Stimulated activated CD4-positive, alpha-beta T cell treated with anti-CD3 and anti-CD28 coated beads, TNF-alpha, amount 100 ng/mL, for 48 hours (primary cell): ENCODE measurements around the gene SPI1.

Experiments used
- DNase-seq, 3 donors: peaks; one replicate each; pipeline ENCODE4 v3.0.0-alpha.2; 2020; ENCODE audit warnings: low read depth in 3 of 3

SPI1 gene

DNA sequence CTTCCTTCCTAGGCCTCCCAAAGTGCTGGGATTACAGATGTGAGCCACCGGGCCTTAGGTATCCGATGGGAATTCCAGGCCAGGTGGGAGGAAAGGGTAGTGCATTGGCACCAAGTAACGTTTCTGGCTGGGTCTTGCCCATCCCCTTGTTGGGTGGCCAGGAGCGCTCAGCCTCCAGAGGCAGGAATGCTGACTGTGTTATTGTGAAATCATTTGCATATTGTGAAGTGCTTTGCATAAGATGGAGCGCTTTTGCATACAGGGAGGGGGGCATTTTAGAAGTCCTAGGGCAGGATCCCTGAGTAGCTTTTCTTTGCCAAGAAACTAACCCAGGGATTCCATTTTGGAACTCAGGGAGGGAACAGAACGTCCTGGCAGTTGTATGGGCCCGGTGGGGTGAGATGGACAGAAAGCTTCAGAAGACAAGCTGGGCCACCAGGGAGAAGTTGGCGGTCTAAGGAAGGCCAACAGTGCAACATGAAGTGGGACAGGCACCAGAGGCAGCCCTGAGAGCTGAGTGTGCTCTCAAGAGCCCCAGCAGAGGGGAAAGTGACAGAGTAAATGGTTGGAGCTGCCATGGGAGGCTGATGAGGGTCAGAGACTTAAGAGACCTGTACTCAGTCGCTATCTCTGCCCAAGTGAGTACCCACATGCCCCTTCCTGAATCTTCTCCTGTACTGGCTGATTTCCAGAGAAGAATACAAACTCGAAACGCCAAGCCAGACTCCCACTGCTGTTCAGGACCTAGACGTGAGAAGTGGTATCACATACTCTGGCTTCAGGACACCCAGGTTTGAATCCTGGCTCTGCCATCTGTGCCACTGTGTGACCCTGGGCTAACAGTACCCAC is 28.8 kb upstream of the SPI1 start:
- DNase-seq = no peak

DNA sequence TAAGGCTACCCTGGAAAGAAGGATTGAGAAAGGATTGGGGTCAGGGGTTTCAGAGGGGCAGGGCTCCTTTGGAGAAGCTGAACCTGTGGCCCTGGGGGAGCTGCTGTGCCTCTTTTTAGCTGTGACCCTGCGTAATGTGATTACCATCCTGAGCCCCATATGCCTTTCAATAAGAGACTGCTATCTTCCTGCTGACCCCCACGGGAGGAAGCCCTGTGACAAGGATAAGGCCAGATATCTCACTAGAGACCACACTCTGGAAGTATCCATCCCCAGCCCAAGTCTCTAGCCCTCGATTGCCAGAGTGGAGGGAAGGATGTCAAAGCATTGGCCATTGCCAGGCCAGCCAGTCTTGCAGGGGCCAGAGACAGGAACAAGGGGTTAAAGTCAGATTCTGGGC is 25.2 kb upstream of the SPI1 start:
- no peak for DNase-seq

DNA sequence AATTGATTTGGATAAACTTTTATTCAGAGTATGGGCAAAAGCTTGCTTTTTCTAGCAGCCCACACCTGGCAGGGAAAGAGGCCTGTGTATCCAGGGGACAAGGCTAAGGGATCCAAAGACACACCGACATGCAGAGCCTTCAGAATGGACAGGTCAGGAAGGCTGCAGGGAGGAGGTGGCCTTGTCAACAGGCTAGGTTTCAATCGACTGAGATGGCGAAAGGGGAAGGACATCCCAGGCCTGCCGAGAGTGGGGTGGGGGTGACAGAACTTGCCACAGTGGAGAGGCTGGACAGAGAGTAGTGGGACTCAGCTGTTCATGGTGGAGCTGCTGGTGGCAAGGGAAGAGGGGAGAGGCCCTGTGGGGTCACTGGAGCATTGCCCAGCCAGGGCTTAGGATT is 24.8 kb upstream of the SPI1 start:
- no peak for DNase-seq

DNA sequence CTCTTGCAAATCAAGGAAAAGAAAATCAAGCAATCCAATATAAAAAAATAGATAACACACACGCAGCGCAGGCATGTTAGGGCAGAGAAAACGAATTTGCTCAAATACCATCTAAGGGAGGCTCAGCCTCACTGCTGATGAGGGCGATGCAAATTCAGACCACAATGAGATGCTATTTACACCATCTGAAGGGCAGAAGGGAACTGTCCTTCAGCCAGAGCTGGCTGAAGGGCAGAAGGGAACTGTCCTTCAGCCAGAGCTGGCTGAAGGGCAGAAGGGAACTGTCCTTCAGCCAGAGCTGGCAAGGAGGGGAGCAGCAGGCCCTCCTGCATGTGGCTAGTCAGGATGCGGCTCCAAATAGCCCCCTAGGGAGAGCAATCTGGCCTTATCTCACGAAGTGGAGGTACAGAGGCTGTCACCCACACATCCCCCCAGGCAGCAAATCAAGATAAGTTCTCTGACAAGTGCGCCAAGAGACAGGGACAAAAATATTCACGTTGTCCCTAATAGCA is 22.5 kb upstream of the SPI1 start:
- DNase-seq = no peak

DNA sequence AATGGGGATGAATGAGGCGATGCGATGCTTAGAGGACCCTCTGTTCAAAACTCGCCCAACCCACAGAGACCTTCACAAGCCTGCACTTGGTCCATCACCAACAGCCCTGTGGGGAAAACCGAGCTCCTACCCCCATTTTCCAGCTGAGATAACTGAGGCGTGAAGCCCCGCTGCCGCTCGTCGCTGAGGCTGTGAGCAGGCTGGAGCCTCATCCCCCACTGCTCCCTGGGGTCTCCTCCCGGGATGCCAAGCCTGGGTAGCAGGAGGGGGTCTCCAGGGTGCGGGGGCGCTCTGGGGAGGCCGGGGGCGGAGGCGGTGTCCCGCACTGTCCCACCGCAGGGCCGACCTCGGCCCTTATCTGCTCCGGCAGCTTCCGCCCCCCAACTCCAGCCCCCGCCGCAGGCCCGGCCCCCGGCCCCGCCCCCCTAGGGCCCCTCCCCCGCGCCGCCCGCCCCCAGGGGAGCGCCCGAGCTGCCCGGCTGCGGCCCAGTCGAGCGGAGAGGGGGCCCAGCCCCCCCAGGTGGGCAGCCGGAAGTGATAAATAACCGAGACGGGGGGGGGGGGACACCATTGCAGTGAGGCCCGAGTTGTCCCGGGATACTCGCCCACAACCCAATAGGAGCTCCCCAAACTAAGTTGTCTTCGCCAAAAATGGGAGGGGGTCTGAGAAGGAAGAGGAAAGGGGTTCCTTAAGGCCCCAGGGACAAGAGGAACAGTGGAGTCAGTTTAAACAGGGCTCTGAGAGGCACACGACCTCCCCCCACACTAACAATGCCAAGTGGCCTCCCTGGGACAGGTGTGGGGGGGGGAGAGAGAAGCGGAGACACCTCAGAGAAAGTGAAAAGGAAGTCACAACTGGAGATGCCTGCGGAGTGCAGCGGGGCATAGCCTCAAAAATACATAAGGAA is 21.8 kb upstream of the SPI1 start:
- DNase-seq = no peak

DNA sequence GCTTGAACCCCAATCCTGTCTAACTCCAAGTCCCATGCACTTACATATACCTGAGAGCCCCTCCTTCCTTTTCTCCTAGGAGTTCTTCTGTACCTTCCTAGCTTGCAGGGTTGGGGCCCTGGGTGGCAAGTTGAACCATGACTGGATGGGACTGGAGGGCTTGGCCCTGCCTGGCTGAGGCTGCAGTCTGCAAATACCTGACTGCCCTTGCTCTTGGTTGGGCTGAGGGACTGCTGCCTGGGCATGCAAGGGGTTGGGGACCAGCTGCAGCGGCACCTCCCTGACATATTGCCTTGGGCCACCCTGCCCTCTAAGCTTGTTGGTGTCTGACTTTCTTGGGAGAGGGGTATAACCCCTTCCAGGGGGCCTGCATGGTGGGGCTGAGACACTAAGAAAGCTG is 20.2 kb upstream of the SPI1 start:
- no peak for DNase-seq

DNA sequence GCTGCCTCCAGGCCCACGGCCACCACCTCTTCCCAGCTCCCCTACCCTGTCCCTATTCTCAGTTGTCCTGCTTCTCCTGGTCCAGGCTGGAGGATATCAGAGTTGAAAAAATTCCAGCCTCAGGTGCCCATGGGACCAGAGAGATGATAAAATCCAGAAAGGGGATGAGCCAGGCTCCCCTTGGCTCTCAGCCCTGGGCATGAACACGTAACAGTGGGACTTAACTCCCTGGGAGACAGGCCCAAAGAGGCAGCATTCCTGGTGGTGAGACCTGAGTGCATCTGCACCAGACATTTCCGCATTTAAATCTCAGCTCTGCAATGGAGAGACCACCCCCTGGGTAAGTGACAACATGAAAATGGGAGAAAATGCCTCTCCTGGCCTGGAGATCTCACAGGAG is 19.7 kb upstream of the SPI1 start:
- DNase-seq = no peak

DNA sequence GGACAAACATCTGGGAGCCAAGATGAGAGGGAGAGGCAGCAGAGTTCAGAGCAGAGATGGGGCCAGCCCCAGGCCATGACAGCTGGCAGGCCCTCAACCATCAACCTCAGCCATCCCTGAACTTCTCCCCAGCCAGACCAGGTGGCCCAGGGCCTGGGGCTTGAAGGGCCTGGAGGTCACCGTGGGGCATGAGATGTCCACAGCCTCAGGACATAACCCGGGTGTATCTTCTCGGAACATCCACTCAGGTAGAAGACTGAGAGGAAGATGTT is 17.6 kb upstream of the SPI1 start:
- no peak for DNase-seq

DNA sequence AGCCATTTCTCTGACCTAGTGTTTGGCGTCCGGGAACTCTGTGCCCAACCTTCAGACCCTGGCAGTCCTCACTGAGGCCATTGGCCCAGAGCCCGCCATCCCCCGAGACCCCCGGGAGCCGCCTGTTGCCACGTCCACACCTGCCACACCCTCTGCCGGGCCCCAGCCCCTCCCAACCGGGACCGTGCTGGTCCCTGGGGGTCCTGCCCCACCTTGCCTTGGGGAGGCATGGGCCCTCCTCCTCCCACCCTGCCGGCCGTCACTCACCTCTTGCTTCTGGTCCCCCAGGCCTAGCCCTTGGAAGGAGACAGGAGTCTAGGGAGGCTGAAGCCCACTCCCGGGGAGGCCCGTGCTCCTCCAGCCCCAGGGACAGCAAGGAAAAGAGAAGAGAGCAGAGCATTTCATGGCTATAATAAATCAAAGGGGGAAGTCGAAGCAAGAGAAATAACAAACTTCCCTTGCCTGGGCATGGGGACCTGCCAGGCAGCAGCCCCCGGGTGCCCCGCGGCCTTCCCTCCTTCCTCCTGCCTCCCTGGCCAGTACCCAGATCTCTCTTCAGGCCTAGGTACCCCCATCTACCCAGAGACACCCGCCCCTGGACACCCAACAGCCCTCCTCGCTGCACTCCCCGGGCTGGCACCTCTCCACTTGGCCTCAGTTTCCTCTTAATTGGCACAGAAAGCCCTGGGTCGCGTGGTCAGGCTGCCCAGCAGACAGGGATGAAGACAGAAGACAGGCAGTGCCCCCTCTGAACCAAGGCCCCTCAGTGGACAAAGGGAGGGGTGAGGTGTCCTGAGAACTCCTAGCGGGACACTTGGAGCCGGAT is 17.1 kb upstream of the SPI1 start:
- DNase-seq = no peak

DNA sequence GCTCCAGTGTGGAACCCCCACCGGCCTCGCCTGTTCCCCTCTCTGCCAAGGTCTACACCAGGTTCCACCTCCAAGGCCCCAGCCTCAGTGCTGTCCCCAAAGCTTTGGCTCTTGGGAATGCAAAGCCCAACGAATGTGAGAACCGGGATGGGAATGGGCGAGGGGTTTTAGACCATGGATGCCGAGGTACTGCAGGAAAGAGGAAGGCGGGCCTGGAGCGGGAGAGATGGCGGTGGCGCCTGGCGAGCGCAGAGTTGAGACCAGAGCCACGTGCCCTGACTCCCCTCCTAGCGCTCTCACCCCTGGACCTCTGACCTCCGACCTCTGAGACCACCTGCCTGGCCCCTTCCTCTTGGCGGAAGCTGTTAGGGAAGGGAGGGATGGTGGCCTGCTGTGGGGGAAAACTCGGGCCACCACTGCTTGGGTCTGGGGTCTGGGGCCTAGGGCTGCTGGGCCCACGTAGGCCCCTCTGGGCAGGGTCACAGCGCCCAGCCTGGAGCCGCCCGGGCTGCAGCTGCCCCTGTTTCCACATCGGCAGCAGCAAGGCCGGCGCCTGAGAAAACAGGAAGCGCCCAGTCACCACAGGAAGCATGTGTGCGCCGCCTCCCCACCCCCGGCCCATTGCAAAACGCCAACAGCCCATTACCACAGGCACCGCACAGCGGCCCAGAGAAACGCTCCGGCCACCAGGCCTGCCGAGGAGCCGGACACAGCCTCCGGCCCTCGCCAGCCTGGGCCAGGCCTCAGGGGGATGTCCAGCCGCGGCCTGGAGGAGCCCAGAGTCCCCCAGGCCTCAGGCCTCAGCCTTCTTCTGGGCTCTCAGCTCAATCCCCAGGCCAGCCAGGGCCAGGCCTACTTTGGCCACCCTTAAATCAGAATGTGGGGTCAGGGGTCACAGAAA is 16.2 kb upstream of the SPI1 start:
- DNase-seq = peak in 2 of 3 donors; percentile 36 to 56

DNA sequence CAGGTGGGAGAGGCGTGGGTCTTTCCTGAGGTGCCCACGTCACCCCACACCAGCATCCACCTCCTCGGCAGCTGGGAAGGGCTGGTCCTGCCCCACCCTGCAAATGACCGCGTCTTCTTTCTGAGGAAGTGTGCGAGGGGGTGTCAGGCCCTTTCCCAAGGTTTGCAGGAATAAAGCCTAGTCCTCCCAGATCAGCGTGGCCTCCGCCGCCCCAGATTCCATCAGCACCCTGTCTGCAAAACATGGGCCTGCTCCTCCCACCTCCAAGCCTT is 15.6 kb upstream of the SPI1 start:
- no peak for DNase-seq

DNA sequence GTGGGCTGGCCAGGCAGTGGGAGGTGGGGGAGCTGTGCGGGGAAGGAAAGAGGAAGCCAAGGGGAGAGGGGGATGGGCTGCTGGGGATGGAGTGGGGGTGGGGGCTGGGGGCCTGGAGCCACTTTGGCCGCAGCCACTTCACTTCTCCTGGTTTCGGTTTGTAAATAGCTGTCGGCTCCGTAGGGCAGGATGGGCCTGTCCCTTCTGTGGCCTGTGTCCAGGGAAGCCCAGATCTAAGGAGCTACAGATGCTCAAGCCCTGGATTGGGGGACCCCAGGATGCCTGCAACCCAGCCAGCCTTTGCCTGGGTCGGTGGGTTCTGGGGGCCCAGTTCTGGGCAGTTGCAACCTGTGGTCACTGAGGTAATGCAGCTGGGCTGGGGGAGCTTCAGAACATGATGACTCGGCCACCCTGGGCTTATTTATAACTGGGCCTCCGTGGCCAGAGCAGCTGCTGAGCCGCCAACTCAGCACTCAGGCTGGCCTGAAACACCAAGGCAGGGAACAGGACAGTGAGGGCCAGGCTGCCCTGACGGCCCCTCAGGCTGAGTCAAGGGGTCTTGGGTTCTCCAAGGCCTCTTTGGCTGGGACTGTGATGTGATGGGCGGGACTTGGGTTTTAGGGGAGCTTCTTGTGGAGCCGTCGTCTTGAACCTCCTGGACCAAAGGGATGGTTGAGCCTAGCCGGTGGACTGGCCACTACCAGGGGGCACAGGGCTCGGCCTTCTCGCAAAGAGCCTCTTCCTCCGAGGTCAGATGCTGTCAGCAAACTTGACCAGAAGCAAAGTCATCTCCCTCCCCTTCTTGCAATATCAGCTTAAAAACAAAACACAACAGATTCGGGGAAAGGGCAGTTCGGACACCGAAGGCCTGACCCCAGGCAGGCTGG is 15.1 kb upstream of the SPI1 start:
- no peak for DNase-seq

DNA sequence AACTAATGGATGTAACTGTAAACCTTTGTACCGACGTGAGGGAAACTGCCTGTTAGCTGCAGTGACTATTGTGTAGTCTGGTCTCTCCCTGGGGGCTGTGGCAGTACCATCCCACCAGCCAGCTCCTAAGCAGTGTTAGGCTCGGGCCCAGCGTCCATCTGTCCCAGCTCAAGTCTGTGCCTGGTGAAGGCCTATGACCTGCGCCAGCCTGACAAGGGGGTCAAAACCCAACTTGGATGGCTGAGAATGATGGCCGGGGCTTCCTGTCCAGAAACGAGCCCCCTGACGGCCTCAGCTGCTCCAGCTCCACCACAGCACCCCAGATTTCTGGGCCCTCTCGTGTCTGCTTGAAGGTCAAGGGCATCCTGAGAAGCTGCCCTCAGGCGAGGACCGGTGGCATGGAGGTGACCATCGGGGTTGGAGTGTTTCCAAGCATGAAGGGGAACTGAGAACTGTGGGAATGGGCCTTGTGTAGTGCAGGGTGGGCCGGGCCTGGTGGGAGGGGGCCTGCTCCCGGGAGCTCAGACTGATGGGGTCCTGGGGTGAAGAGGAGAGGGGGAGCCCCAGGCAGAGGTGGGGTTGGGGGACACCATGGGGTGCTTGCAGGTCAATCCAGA is 14.3 kb upstream of the SPI1 start:
- no peak for DNase-seq

DNA sequence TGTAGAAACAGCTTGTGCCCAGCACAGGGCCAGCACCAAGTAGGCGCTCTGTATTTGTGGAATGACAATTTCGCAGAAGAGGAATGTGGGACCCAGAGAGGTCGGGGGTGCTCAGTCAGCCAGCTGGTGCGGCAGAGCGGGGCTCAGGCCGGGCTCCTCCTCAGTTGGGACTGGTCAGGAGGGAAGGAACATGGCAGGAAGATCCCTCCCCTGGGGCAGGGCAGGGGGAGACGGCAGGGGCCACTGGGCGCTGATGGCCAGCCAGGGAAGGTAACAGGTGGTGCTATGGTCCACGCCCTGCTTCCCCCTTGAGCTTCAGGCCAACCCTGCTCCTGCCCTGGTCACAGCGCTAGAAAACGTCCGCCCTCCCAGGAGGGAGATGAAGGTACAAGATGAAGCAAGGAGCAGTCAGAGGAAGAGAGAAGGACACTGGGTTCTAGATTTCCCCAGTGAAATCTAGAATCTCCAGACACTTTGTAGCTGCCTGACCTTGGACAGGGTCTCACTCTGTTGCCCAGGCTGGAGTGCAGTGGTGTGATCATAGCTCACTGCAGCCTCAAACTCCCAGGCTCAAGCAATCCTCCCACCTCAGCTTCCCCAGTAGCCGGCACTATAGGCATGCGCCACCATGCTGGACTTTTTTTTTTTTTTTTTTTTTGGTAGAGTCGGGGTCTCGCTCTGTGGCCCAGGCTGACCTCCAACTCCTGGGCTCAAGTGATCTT is 13.5 kb upstream of the SPI1 start:
- DNase-seq = no peak

DNA sequence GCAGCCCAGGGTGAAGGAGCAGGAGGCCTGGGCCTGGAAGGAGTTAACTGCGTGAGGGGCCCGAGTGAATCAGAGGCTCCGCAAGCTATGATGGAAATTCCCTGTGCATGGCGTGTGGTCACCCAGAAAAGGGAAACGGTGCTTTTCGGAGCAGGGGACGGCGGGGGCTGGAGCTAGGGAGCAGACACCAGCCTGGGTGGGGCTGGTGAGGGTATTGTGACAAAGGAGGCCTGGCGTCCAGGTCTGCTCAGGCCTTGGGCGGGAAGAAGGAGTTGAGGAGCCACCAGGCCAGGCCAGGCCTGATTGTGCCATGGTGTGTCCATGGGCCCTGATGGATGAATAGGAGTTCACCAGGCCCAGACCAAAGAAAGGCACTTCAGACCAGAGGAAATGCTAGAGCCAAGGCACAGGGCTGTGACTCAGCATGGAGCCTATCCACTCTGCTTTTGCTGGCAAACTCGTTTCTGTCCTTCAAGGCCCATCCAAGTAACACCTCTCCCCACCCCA is 12.8 kb upstream of the SPI1 start:
- DNase-seq = no peak

DNA sequence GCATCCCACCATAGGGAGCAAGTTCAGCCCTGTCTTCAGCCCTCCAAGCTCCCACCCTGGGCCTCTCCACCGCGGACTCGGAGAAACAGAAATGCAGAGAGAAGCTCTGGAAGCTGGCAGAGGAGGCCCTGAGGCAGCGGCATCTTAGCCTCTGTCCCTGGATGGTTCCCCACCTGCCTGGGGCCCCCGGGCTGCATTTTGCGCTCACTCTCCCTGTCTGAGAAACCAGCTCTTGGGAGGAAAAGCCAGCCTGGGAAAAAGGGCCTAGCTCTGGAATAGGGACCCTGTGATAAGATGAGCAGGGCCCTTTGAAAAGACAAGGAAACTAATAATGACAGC is 12.0 kb upstream of the SPI1 start:
- no peak for DNase-seq

DNA sequence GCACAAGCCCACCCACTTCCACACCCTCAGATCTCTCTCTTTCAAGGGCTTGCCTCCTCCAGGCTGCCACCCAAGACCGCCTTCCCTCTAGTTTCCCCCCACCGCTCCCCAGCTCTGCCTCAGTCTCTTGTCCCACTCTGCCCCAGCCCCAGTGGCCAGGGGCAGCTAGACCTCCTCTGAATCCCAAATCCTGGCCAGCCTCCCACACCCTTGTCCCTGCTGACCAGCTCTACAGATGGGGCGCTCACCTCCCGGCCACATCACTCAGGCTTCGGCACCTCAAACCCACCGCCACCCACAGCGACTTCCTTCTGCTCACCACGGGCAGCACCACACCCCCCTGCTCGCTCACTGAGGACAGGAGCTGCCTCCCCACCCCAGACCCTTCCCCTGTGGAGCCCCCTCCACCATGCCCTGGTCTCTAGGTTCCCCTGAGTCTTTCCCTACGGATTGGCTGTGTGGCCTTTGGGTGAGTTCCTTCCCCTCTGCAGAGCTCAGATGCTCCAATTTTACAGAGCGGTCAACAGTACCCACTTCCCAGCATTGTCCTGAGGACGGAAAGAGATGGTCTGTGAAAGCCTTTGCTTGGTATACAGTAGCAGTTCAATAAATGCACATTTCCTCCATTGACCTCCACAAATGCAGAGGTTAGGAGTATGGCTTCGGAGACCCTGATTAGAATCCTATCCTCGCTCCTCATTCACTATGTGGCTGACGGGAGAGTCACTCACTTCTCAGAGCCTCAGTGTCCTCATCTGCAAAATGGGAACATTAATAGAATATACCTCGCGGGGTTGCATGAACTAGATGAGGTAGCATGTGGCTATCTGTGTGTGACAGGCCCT is 11.5 kb upstream of the SPI1 start:
- DNase-seq = no peak
